Parathyroid adenoma (tissue), 2 donors: Measurements from ENCODE around the gene KCNG2.

ENCODE experiments used
- H2AFZ ChIP-seq: fragments of 300-600 bp; sonication (generic); one replicate; pipeline ENCODE4 v1.7.0; 2017; ENCODE audit warnings: antibody characterized with exemption, mild to moderate bottlenecking
- H3K27ac ChIP-seq: fragments of 300-600 bp; sonication (generic); one replicate; pipeline ENCODE4 v1.7.0; 2017
- H3K27me3 ChIP-seq: fragments of 300-600 bp; sonication (generic); one replicate; pipeline ENCODE4 v1.7.0; 2017; ENCODE audit warnings: low read length; ENCODE audit not compliant: control insufficient read depth, insufficient read depth
- H3K36me3 ChIP-seq: fragments of 300-600 bp; sonication (generic); one replicate; pipeline ENCODE4 v1.7.0; 2017; ENCODE audit warnings: low read length; ENCODE audit not compliant: control insufficient read depth, insufficient read depth
- H3K4me1 ChIP-seq: fragments of 300-600 bp; sonication (generic); one replicate; pipeline ENCODE4 v1.7.0; 2017; ENCODE audit warnings: control low read depth
- H3K4me2 ChIP-seq: fragments of 300-600 bp; sonication (generic); one replicate; pipeline ENCODE4 v1.7.0; 2017; ENCODE audit warnings: low read length
- H3K4me3 ChIP-seq: fragments of 300-600 bp; sonication (generic); one replicate; pipeline ENCODE4 v1.7.0; 2017; ENCODE audit warnings: low read depth, low read length
- H3K79me2 ChIP-seq: fragments of 300-600 bp; sonication (generic); one replicate; pipeline ENCODE4 v1.7.0; 2017; ENCODE audit warnings: control low read depth
- H3K9ac ChIP-seq: fragments of 300-600 bp; sonication (generic); one replicate; pipeline ENCODE4 v1.7.0; 2017; ENCODE audit warnings: mild to moderate bottlenecking
- H3K9me3 ChIP-seq: fragments of 300-600 bp; sonication (generic); one replicate; pipeline ENCODE4 v1.7.0; 2017; ENCODE audit warnings: low read length; ENCODE audit not compliant: control insufficient read depth
- CTCF ChIP-seq: fragments of 300-600 bp; sonication (generic); IDR thresholded peaks from one replicate; pipeline ENCODE4 v1.7.0; 2017; ENCODE audit warnings: antibody characterized with exemption, mild to moderate bottlenecking
- donor health status: primary hyperparathyroidism.

The KCNG2 gene

GRCh38 chr18:79867666-79868065 is 69.9 kb downstream of the KCNG2 start:
- no peaks in the 10 kb centered on the region for H3K9me3 ChIP-seq
- H3K36me3 ChIP-seq: no peaks in the 10 kb centered on the region
- no peak overlapping the region for H3K4me2 ChIP-seq
- H3K9ac ChIP-seq: no peak overlapping the region
- H3K79me2 ChIP-seq: no peaks in the 10 kb centered on the region
- no peaks in the 10 kb centered on the region for H3K4me1 ChIP-seq
- H2AFZ ChIP-seq: no peak overlapping the region
- H3K27ac ChIP-seq: no peak overlapping the region
- no peaks in the 10 kb centered on the region for H3K27me3 ChIP-seq
- no peak for TF ChIP-seq CTCF
- H3K4me3 ChIP-seq: no peak overlapping the region

- Histone ChIP-seq H2AFZ (no peak overlapping the region), H3K27me3 (no peaks in the 10 kb centered on the region), H3K4me3 (no peak overlapping the region), H3K9ac (no peak overlapping the region), H3K9me3 (no peaks in the 10 kb centered on the region), H3K36me3 (no peaks in the 10 kb centered on the region), H3K4me1 (no peaks in the 10 kb centered on the region), H3K4me2 (no peak overlapping the region), H3K79me2 (no peaks in the 10 kb centered on the region), H3K27ac (no peak overlapping the region)
- no peak for TF ChIP-seq CTCF
Measured at GRCh38 chr18:79868168-79868784, 70.5 kb downstream of the KCNG2 start.

- Histone ChIP-seq H3K4me1 (no peaks in the 10 kb centered on the region), H3K4me3 (no peak overlapping the region), H3K9me3 (no peaks in the 10 kb centered on the region), H3K27ac (no peak overlapping the region), H2AFZ (no peak overlapping the region), H3K4me2 (no peak overlapping the region), H3K9ac (no peak overlapping the region), H3K36me3 (no peaks in the 10 kb centered on the region), H3K27me3 (no peaks in the 10 kb centered on the region), H3K79me2 (no peaks in the 10 kb centered on the region)
- no peak for TF ChIP-seq CTCF
Measured at GRCh38 chr18:79868811-79869541, 71.2 kb downstream of the KCNG2 start.

GRCh38 chr18:79869591-79870300 is 72.0 kb downstream of the KCNG2 start:
- Histone ChIP-seq H3K27ac (no peak overlapping the region), H3K4me2 (no peak overlapping the region), H3K4me3 (no peak overlapping the region), H3K9me3 (no peaks in the 10 kb centered on the region), H2AFZ (no peak overlapping the region), H3K27me3 (no peaks in the 10 kb centered on the region), H3K9ac (no peak overlapping the region), H3K79me2 (no peaks in the 10 kb centered on the region), H3K36me3 (no peaks in the 10 kb centered on the region), H3K4me1 (no peaks in the 10 kb centered on the region)
- no peak for TF ChIP-seq CTCF
